ENCODE data around the gene SNURF.

GRCh38 chr15:24985224-24985623 is 30.4 kb downstream of the SNURF start:
- TF ChIP-seq, protein P1, sequence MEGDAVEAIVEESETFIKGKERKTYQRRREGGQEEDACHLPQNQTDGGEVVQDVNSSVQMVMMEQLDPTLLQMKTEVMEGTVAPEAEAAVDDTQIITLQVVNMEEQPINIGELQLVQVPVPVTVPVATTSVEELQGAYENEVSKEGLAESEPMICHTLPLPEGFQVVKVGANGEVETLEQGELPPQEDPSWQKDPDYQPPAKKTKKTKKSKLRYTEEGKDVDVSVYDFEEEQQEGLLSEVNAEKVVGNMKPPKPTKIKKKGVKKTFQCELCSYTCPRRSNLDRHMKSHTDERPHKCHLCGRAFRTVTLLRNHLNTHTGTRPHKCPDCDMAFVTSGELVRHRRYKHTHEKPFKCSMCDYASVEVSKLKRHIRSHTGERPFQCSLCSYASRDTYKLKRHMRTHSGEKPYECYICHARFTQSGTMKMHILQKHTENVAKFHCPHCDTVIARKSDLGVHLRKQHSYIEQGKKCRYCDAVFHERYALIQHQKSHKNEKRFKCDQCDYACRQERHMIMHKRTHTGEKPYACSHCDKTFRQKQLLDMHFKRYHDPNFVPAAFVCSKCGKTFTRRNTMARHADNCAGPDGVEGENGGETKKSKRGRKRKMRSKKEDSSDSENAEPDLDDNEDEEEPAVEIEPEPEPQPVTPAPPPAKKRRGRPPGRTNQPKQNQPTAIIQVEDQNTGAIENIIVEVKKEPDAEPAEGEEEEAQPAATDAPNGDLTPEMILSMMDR (conservative IDR thresholded peaks at IDR 0.05; ENCODE audit: low read depth, low read length), result no peak
- TF ChIP-seq EZH2 (IDR thresholded peaks at IDR 0.05; ENCODE audit: borderline replicate concordance, low read depth, low read length, poor library complexity, severe bottlenecking), result no peak

All from A673 (cell line).